Subcutaneous abdominal adipose tissue (tissue), 5 donors: ENCODE results near the gene SLC28A1.

Source experiments
- H3K27ac ChIP-seq: one replicate; pipeline ENCODE4 v1.7.0; 2013; ENCODE audit warnings: low read depth, mild to moderate bottlenecking, inconsistent platforms, low read length, moderate library complexity
- H3K27me3 ChIP-seq, 5 donors: one replicate each; pipeline ENCODE4 v1.7.0; 2013; ENCODE audit warnings: low read length in 5 of 5, inconsistent platforms in 1 of 5; ENCODE audit not compliant: control insufficient read depth in 5 of 5, insufficient read depth in 4 of 5
- H3K36me3 ChIP-seq, 5 donors: one replicate each; pipeline ENCODE4 v1.7.0; 2013; ENCODE audit warnings: low read length in 5 of 5; ENCODE audit not compliant: control insufficient read depth in 5 of 5, insufficient read depth in 5 of 5
- H3K4me1 ChIP-seq, 5 donors: one replicate each; pipeline ENCODE4 v1.7.0; 2013; ENCODE audit warnings: low read length in 5 of 5, mild to moderate bottlenecking in 3 of 5, moderate library complexity in 1 of 5; ENCODE audit not compliant: control insufficient read depth in 5 of 5, insufficient read depth in 5 of 5
- H3K4me3 ChIP-seq, 5 donors: one replicate each; pipeline ENCODE4 v1.7.0; 2013; ENCODE audit warnings: low read length in 5 of 5, low read depth in 1 of 5
- H3K9ac ChIP-seq, 5 donors: one replicate each; pipeline ENCODE4 v1.7.0; 2013; ENCODE audit warnings: low read length in 5 of 5, mild to moderate bottlenecking in 4 of 5, moderate library complexity in 3 of 5
- H3K9me3 ChIP-seq, 5 donors: one replicate each; pipeline ENCODE4 v1.7.0; 2013; ENCODE audit warnings: low read length in 5 of 5; ENCODE audit not compliant: control insufficient read depth in 5 of 5
- donor health status: healthy.
- donor health status: healthy.
- donor health status: healthy.
- donor health status: healthy.
- donor health status: healthy.

Gene SLC28A1

GRCh38 chr15:84960391-84961113 lies 76.1 kb downstream of the SLC28A1 start:
- peaks cover 0 to 7% (median 3%) of the 10 kb centered on the region in 5 donors for H3K4me1 ChIP-seq
- peaks cover 0 to 9% (median 6%) of the 10 kb centered on the region in 5 donors for H3K9me3 ChIP-seq
- H3K36me3 ChIP-seq: no peaks in the 10 kb centered on the region
- no peak overlapping the region for H3K27ac ChIP-seq
- no peak overlapping the region for H3K9ac ChIP-seq
- H3K27me3 ChIP-seq: no peaks in the 10 kb centered on the region
- no peak overlapping the region for H3K4me3 ChIP-seq

GRCh38 chr15:84961114-84961452 lies 76.6 kb downstream of the SLC28A1 start:
- no peak overlapping the region for H3K4me3 ChIP-seq
- peaks cover 0 to 9% (median 6%) of the 10 kb centered on the region in 5 donors for H3K9me3 ChIP-seq
- peaks cover 0 to 2% (median 0%) of the 10 kb centered on the region in 5 donors for H3K4me1 ChIP-seq
- no peaks in the 10 kb centered on the region for H3K36me3 ChIP-seq
- H3K27me3 ChIP-seq: no peaks in the 10 kb centered on the region
- no peak overlapping the region for H3K27ac ChIP-seq
- no peak overlapping the region for H3K9ac ChIP-seq

- H3K4me1 ChIP-seq: no peaks in the 10 kb centered on the region
- H3K27me3 ChIP-seq: no peaks in the 10 kb centered on the region
- no peak overlapping the region for H3K27ac ChIP-seq
- no peaks in the 10 kb centered on the region for H3K36me3 ChIP-seq
- H3K9me3 ChIP-seq: peaks cover 0 to 9% (median 6%) of the 10 kb centered on the region in 5 donors
- H3K4me3 ChIP-seq: no peak overlapping the region
- no peak overlapping the region for H3K9ac ChIP-seq
Observed at GRCh38 chr15:84961707-84962106, 77.2 kb downstream of the SLC28A1 start.

GRCh38 chr15:84962955-84963354 lies 78.5 kb downstream of the SLC28A1 start:
- H3K9me3 ChIP-seq: peaks cover 0 to 9% (median 6%) of the 10 kb centered on the region in 5 donors
- H3K27me3 ChIP-seq: no peaks in the 10 kb centered on the region
- no peak overlapping the region for H3K4me3 ChIP-seq
- H3K36me3 ChIP-seq: no peaks in the 10 kb centered on the region
- no peak overlapping the region for H3K9ac ChIP-seq
- no peak overlapping the region for H3K27ac ChIP-seq
- peaks cover 0 to 4% (median 0%) of the 10 kb centered on the region in 5 donors for H3K4me1 ChIP-seq

GRCh38 chr15:84967380-84967779 lies 82.9 kb downstream of the SLC28A1 start:
- Histone ChIP-seq H3K27ac (no peak overlapping the region), H3K4me3 (no peak overlapping the region), H3K27me3 (no peaks in the 10 kb centered on the region), H3K9me3 (peaks cover 0 to 9% (median 6%) of the 10 kb centered on the region in 5 donors), H3K4me1 (peaks cover 0 to 4% (median 0%) of the 10 kb centered on the region in 5 donors), H3K9ac (no peak overlapping the region), H3K36me3 (no peaks in the 10 kb centered on the region)

- Histone ChIP-seq H3K9ac (no peak overlapping the region), H3K4me1 (peaks cover 0 to 4% (median 0%) of the 10 kb centered on the region in 5 donors), H3K27ac (no peak overlapping the region)
Observed at GRCh38 chr15:84968301-84968700, 83.8 kb downstream of the SLC28A1 start.

GRCh38 chr15:84969257-84969656 lies 84.8 kb downstream of the SLC28A1 start:
- Histone ChIP-seq H3K36me3 (no peaks in the 10 kb centered on the region), H3K9me3 (peaks cover 0 to 7% (median 6%) of the 10 kb centered on the region in 5 donors), H3K27ac (no peak overlapping the region), H3K4me1 (peaks cover 0 to 4% (median under 1%) of the 10 kb centered on the region in 5 donors), H3K4me3 (no peak overlapping the region), H3K27me3 (no peaks in the 10 kb centered on the region), H3K9ac (no peak overlapping the region)

More at GRCh38 chr15:84968301-84968700, 83.8 kb downstream of the SLC28A1 start:
- Histone ChIP-seq H3K4me3 (no peak overlapping the region), H3K27me3 (no peaks in the 10 kb centered on the region), H3K9me3 (peaks cover 0 to 9% (median 6%) of the 10 kb centered on the region in 5 donors), H3K36me3 (no peaks in the 10 kb centered on the region)

GRCh38 chr15:84970843-84971242 lies 86.4 kb downstream of the SLC28A1 start:
- no peak overlapping the region for H3K27ac ChIP-seq
- H3K9me3 ChIP-seq: no peaks in the 10 kb centered on the region
- H3K9ac ChIP-seq: no peak overlapping the region
- no peaks in the 10 kb centered on the region for H3K36me3 ChIP-seq
- no peak overlapping the region for H3K4me3 ChIP-seq
- H3K4me1 ChIP-seq: peaks cover 0 to 5% (median 3%) of the 10 kb centered on the region in 5 donors
- no peaks in the 10 kb centered on the region for H3K27me3 ChIP-seq

GRCh38 chr15:84973492-84974460 lies 89.3 kb downstream of the SLC28A1 start:
- no peaks in the 10 kb centered on the region for H3K9me3 ChIP-seq
- H3K27me3 ChIP-seq: no peaks in the 10 kb centered on the region
- no peak overlapping the region for H3K4me3 ChIP-seq
- H3K9ac ChIP-seq: no peak overlapping the region
- no peak overlapping the region for H3K27ac ChIP-seq
- peaks cover 0 to 13% (median 3%) of the 10 kb centered on the region in 5 donors for H3K4me1 ChIP-seq
- no peaks in the 10 kb centered on the region for H3K36me3 ChIP-seq

GRCh38 chr15:84975871-84976351 lies 91.4 kb downstream of the SLC28A1 start:
- Histone ChIP-seq H3K9ac (no peak overlapping the region), H3K4me3 (no peak overlapping the region), H3K36me3 (no peaks in the 10 kb centered on the region), H3K27ac (no peak overlapping the region), H3K27me3 (no peaks in the 10 kb centered on the region), H3K9me3 (no peaks in the 10 kb centered on the region), H3K4me1 (peaks cover 1 to 23% (median 16%) of the 10 kb centered on the region in 5 donors)
